ENCODE measurements around the gene GLIS1.
"Not testable (repeated sequence)": the region's sequence is repeated elsewhere in the genome, so short reads cannot be mapped to it uniquely, and the experiment has no call there.

The GLIS1 gene

GRCh38 chr1:53557830-53558738, 180.9 kb downstream of the GLIS1 start:
- no peak for FAIRE-seq

- FAIRE-seq: no peak
Observed at GRCh38 chr1:53557369-53557768, 181.6 kb downstream of the GLIS1 start.

GRCh38 chr1:53556657-53557227, 182.2 kb downstream of the GLIS1 start:
- no peak for FAIRE-seq

- not testable (repeated sequence) for FAIRE-seq
Observed at GRCh38 chr1:53555620-53556326, 183.2 kb downstream of the GLIS1 start.

- FAIRE-seq: no peak
Observed at GRCh38 chr1:53554592-53555305, 184.2 kb downstream of the GLIS1 start.

- no peak for FAIRE-seq
Observed at GRCh38 chr1:53553734-53554509, 185.0 kb downstream of the GLIS1 start.

GRCh38 chr1:53552981-53553733, 185.8 kb downstream of the GLIS1 start:
- no peak for FAIRE-seq

GRCh38 chr1:53552146-53552861, 186.7 kb downstream of the GLIS1 start:
- FAIRE-seq: no peak

GRCh38 chr1:53551428-53551995, 187.5 kb downstream of the GLIS1 start:
- FAIRE-seq: no peak

- FAIRE-seq: no peak
Observed at GRCh38 chr1:53550201-53550741, 188.7 kb downstream of the GLIS1 start.

GRCh38 chr1:53549781-53550180, 189.2 kb downstream of the GLIS1 start:
- no peak for FAIRE-seq

- FAIRE-seq: no peak
Observed at GRCh38 chr1:53549287-53549686, 189.7 kb downstream of the GLIS1 start.

- no peak for FAIRE-seq
Observed at GRCh38 chr1:53548031-53548491, 190.9 kb downstream of the GLIS1 start.

- FAIRE-seq: no peak
Observed at GRCh38 chr1:53547231-53547790, 191.7 kb downstream of the GLIS1 start.

GRCh38 chr1:53546409-53547155, 192.4 kb downstream of the GLIS1 start:
- FAIRE-seq: no peak

- no peak for FAIRE-seq
Observed at GRCh38 chr1:53545663-53546408, 193.1 kb downstream of the GLIS1 start.

- no peak for FAIRE-seq
Observed at GRCh38 chr1:53544728-53545515, 194.0 kb downstream of the GLIS1 start.

All from endometrium (tissue), 2 donors.